HG02571 (cell line): Measurements from ENCODE around the gene ARHGAP26.

ENCODE experiments used
- ATAC-seq: cut with Tn5 transposase; IDR thresholded peaks from one replicate; pipeline ENCODE4 v1.9.1; 2021; ENCODE audit warnings: mild to moderate bottlenecking, moderate library complexity; ENCODE audit not compliant: unreplicated experiment

ARHGAP26 gene

DNA sequence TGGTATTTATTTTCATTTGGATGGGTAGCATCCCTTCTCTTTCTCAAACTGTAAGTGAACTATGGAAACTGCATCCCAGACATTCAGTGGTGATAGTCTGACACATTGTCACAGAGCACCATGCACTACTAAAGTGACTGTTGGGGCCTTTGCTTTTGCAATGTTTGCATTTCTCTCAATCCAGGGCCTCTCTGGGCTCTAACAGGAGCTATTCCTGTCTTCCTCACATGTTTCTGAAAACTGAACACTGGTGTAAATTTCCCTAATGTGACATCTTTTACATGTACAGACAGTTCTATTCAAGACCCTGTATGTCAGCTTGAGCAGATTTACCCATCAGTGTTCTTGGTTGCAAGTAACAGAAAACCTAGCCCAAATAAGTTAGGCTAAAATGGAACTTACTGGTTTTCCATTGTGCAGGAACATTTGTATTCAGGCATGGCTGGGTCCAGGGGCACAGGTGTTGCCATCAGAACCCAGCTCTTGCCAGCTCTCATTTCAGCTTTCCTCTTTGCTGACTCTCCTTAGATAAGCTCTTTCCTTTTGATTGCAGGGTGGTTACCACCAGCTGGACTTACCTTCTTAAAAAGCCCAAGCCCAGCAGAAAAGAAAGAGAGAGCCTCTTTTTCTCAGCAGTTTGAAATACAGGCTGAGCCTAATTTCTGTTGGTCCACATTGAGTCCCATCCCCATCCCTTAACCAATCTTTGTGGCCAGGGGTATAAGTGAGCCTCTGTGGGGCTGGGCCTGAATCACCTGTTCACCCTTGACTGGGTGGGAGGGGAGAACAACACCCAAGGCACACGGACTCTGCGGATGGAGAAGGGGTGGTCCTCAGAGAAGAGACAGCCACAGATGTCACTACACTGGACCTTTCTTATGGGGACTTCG is 399.0 kb downstream of the ARHGAP26 start:
- ATAC-seq: no peak

DNA sequence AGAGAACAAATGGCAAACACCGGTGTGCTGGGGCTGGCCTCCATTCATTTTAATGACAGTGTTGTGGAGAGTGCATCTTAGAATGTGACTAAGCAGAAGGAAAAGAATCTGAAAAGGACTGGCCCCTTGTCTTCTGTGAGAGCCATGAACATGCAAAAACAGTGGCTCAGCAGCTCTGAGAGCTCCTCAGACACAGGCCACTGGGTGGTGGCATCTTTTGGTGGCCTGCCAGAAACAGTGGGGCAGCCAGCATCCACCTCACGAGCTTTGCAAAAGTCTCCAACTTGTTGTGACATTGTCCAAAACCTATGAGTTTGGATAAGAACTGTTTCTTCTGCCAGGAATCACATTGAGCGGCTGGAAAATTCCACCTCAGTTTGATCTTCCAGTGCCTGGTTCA is 399.9 kb downstream of the ARHGAP26 start:
- no peak for ATAC-seq

DNA sequence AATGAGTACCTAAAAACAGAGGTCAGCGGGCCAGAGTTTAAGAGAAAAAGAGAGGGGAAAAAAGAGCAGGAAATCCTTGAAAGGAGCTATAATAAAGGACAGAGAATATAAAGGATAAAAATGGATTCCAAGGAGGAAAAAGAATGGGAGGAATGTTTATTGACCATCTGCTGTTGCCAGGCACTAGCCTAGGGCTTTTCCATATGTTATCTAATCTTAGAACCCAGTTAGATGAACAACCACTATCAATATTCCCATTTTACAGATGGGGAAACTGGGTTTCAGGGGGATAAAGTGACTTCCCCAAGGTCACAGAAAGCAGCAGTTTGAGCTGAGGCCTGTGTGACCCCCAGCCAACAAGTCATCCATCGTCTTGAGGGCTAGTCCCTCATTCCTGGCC is 400.8 kb downstream of the ARHGAP26 start:
- ATAC-seq: no peak

DNA sequence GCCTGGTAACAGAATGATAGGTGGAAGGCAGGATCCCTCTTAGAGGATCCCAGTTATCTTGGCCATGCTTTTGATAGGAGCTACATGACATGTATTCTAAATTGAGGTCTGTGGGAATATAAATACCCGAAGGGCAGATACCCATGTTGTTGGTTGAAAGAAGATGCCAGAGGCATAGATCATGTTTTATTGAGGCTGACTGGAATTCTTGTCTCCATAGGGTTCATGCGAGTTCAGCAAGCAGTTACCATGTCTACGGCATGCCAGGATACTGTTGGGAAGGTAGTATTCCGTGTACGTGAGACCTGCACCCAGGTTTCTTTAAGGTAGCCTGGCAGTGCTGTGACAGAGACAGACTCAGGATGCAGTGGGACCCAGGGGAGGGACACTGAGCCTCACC is 402.6 kb downstream of the ARHGAP26 start:
- no peak for ATAC-seq

DNA sequence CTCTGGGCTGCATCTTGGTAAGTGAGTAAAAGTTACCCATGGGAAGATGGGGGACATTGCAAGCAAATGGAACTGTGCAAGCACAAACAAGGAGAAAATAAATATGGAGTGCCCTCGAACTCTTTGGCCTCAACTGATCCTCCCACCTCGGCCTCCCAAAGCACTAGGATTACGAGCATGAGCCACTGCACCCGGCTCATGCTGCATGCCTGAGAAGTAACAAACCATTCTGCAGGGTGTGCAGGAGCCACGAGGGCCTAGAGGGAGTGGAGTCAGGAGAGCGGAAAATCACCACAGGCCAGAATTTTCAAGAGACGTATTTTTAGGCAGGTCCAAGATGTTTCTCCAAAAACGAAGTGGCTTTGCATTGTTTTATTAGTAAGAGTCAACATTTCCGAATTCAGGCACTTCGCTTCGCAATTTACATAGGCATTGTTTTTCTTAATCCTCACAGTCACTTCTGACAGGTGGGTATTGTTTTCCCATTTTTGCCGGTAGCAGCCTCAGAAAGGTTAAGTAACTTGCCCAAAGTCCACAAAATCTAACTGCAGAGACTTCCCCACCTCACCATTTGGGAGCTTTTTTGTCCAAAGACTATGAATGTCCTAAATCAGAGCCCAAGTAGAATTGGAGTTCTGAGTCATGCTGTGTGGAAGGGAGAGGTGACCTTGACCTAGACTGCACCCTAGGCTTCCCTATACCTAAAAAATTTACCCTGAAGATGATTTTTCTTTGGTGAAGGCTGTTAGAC is 403.1 kb downstream of the ARHGAP26 start:
- no peak for ATAC-seq

DNA sequence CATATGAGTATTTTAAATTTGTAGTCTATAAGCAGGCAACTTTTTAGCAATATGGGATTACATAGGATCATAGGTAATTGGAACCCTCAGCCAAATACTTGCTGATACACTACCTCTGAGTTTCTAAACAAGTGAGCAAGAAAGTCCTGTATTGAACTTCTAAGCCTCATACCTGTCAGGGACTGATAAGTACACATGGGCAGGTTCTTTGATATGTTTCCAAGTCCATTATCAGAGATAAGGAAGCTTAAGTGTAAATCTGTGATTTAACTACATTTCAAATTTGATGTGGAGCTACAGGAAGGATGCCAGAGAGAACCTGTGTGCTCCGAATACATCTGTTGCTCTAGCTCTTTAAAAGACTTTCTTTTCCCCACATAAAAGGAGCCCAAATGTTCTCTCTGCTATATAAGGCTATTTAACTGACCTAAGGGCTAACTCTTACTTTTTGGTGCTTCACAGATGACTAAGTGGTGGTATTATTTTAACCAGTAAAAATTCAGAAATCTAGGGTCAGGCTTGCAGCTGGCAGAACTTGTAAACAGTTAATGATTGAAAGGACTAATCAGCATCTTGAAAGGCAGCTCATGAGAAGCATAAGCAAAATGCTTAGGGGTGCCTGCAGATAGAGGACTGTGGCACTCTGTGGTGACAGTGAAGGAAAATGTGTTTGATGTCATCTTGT is 404.7 kb downstream of the ARHGAP26 start:
- peak; percentile 96 for ATAC-seq

DNA sequence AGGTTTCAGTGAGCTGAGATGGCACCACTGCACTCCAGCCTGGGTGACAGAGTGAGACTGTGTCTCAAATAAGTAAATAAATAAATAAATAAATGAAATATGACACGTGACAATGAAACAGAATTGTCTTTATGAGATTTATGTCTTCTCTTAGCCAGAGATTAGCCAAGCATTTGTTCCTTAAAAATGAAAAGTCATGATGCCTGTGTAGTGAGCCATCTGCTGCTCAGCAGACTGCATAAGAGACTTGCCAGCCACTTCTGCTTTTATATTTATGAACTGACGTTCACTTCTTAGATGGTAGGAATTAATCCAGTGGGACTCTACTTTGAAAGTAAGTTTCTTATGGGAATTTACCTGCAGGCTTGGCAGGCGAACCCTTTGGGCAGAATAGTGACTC is 405.9 kb downstream of the ARHGAP26 start:
- no peak for ATAC-seq

DNA sequence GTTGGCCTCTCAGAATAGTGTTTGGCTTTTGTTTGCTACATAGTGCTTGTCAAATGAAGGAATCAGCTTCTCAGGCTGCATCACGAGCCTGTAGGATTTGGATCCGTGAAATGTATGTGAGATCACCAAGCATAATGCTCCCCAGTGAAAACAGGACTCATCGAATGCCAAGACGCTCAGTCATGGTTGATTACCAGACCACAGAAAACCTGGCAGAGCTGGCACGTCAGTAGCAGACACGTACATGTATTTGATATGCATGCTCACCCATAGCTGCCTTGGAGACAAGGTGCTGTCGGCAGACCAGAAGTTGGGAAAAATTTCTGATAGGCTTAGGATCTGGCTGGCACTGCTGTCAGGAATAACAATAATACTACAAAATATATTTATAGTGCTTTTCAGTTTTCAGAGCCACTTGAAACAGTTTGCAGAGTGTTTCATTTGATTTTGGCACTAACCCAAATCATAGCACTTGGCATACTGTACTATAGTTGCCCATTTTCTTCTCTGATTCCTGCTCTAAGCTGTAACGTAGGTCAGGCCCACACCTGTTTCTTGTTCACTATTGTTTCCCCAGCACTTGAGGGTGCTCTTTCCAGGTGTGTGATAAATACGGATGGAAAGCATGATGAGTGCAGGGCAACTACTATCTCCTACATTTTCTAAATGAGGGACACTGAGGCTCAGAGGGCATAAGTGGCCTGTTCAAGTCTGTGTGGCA is 407.2 kb downstream of the ARHGAP26 start:
- no peak for ATAC-seq

DNA sequence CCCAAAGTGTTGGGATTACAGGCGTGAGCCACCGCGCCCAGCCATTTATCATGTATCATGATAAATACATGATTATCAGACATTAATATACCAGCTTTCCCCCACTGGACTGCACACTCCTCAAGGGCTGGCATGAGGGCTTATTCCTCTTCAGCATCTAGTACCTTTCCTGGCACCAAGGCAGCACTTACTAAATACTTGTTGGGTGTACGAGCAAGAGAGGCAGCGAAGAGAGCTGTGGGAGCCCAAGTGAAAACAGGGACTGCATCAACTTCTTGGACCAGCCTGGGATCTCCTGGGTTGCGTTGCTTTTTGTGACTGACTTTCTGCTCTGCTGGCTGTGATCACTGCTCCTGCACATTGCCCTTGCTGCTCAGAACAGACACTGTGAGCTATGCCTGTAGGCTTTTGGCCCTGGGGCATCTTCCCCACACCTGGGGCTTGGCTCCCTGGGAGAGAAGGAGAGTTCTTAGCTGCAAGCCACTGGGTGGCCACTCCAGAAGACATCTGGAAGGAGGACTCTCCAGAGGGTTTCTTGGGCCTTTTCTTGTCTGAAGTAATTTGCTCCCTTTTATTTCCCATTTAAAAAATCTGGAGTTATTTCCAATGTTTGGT is 409.1 kb downstream of the ARHGAP26 start:
- no peak for ATAC-seq

DNA sequence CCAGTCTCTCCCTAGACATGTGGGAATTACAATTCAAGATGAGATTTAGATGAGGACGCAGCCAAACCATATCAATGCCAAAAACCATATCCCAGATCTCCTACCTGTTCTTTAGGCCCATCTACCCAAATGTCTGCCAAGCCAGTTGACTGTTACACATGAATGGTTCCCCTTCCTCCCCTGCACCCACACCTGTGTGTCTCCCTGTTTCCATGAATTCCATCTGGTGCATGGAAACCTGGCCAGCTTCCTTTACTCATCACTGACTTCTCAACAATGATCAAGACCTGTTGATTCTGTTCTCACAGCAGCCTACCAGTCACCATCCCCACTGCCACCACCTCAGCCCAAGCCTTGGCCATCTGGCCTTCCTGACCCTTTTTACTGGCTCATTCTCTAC is 410.6 kb downstream of the ARHGAP26 start:
- ATAC-seq: no peak

DNA sequence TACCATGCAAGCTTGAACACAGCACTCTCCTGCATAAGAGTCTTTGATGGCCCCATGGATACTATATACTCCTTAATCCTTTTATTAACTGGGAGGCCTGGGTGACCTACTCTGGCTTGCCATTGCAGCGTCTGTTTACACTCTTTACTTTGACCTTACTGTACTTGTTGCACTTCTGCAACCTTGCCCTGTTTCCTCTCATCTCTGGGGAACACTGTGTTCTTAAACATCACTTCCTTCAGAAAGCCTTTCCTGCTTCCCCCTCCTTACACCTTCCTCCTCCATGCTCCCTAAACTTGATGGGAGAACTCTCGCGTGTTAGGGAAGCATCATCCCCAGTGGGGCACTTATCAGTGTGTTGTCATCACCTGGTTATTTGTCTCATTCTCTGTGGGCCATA is 411.0 kb downstream of the ARHGAP26 start:
- no peak for ATAC-seq

DNA sequence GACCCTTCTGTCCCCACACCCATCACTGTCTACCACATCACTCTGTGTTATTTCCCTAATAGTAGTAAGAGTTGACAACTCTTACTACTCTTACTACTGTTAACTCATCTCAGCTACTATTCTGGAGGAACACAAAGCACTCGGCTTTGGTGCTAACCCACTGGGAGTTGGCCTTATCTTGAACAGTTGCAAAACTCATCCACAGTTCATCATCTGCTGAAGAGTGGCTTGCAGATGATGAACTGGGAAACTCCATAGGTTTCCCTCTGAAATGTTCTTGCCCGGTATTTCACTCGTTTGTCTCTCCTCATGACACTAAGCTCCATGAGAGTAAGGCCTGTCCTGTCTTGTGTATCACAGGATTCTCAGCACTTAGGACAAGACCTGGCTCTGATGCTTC is 411.9 kb downstream of the ARHGAP26 start:
- ATAC-seq: no peak

DNA sequence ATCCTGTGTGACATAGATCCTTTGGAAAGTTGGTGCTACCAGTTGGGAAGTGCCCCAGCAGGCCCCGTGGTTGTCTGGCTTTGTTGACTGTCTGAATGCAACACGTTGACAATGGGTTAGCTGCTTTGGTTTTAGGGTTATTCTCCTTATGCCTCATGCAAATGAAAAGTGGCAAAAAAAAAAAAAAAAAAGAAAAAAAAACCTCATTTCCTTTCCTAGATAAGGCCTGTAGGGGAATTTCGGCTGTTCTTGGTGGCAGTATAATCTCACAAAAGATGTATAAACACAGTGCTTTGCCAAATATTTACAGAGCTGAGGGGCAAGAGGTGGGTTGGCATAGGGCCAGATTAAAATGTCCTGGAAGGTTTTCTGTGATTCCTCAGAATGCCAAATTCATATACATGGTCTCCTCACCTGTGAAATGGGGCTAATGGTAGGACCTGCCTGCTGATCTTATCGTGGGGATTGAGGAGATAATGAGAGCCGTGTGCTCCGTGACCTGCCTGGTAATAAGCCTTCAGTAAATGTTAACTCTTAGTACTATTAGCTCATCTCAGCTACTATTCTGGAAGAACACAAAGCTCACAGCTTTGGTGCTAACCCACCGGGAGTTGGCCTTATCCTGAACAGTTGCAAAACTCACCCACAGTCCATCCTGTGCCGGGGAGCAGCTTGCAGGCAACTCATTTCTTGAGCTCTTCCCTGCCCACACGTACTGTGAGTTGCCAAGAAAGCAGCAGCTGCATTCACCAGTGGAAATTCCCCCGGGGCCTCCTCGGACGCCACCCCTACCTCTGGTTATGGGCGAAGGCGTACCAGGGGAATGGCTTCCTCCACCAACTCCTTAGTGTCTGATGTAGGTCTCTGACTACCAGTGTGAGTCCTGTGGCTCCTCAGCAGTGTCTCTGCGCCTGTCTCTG is 413.0 kb downstream of the ARHGAP26 start:
- peak; percentile 61 for ATAC-seq

DNA sequence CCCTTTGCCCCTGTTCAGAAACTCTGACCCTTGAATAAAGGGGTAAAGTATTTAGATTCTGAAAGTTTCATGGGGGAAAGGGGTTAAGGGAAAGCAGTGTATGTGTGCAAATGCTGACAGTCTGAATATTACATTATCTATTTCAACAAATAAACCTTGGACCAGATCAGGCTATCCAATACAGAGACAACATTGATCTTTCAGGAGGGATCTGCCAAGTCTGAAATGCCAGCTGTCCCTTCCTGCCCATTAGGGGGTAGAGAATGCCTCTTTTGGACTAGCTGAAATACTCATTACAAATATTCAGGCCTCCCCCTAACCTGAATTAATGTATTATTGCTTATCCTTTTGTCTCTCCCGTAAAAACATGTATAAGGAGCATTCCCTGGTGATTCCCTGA is 413.8 kb downstream of the ARHGAP26 start:
- ATAC-seq: no peak

DNA sequence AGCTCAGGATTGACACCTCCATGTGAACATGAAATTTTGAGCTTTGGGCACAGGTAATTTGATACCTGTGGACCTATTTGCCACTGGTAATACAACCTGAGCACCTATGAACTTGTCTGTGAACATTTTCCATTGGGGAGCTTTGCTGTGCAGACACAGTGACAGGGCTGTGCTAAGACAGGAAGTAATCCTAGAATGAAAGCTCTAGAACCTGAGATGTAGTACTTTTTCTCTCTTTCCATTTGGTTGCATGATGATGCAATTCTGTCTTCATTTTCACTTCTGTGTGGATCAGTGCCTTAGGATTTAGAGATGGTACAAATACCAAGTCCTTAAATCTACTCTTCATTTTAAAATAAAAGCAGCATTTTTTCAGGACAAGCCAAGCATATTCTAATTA is 416.4 kb downstream of the ARHGAP26 start:
- no peak for ATAC-seq

DNA sequence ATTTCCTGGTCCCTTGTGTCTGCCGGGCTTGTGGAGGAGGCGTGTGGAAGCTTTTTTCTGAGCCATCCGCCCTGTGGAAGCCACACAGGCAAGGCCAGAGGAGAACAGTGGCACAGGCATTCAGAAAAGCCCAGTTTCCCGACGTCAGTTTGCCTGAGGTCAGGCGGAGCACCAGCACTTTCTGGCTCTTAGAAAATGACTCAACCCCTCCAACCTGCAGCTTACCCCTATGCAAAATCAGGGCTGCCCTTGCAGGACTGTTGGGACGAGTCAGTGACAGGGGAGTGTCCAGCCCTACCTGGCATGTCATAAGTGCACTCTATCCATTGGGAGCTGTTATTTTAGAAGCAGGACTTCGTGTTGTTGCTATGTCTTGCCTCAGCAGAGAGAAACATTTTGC is 417.3 kb downstream of the ARHGAP26 start:
- no peak for ATAC-seq

DNA sequence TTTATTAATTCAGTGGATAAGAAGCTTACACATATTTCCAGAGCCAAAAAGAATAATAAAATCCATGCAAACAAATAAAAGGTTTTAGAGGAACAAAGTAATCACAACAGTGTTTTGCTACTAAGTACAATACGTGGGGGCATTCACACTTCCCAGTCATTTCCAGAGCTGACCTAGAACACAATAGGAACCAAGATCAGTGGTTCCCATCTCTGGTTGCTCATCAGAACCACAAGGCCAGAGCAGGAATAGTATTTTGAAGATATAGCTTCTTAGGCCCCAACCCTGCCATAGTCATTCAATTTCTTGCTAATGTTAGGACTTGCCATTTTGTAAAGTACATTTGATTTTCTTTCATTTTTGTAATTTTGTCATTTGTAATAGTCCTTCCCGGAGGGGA is 417.9 kb downstream of the ARHGAP26 start:
- ATAC-seq: no peak

DNA sequence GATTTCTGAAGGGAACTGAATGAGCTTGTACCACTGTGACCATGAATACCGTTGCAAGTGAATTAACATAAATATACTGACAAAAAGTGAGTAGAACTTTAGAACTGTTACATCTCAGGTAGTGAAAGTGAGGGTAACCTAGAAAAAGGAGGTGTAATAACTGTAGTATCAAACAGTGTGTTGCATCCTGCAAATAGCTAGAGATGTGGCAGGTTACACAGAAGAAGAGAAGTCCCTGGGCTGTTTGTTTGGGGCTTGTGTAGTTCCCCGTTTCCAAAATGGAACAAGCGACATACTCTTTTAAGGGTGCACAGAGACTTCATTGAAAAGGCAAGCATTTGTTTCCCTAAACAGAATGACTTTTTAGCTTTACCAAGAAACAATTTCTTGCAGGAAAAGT is 418.5 kb downstream of the ARHGAP26 start:
- ATAC-seq: no peak

DNA sequence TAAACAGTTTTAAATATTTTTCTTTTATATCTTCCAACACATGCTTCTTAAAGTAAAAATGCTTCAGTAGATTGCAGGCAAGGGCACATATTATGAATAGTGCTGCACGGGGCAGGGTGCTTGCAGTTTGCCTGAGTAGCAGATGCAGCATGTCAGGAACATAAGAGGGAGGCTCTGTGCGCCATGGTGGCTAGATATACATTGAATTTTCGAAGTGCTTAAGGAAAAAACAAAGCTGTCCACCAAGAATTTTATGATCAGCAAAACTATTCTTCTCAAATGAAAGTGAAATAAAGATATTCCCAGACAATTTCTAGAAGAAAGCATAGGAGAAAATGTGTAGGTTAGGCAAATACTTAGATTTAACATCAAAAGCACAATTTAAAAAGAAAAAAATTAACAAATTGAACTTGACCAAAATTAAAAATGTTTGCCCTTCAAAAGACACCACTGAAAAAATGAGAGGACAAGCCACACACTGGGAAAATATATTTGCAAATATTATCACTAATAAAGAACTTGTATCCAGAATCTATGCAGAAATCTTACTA is 420.2 kb downstream of the ARHGAP26 start:
- ATAC-seq: no peak
